NCI-H1930 (cell line): ENCODE results near the gene GAS2L2.

ENCODE experiments used
- DNase-seq, 2 experiments: peaks; one replicate each; lab custom pipeline; 2025; lab: John Stamatoyannopoulos, UW

The GAS2L2 gene

GRCh38 chr17:35694906-35695305, 58.1 kb downstream of the GAS2L2 start:
- no peak for DNase-seq
